HG03571 (cell line): ENCODE results near the gene PINK1.
"Not testable (repeated sequence)": the region's sequence is repeated elsewhere in the genome, so short reads cannot be mapped to it uniquely, and the experiment has no call there.

Source experiments
- ATAC-seq: cut with Tn5 transposase; IDR thresholded peaks from one replicate; pipeline ENCODE4 v1.9.1; 2021; ENCODE audit not compliant: unreplicated experiment

Gene PINK1

GRCh38 chr1:20633190-20634064 lies at the start of gene PINK1:
TSS of gene PINK1 (plus strand) at chr1:20633458. CDS start at chr1:20633549, 91 bp downstream.
- peak; percentile 53 for ATAC-seq

GRCh38 chr1:20584890-20585289 lies 48.4 kb upstream of the PINK1 start:
- no peak for ATAC-seq

GRCh38 chr1:20586953-20587660 lies 46.2 kb upstream of the PINK1 start:
- ATAC-seq = no peak

- ATAC-seq = no peak
Measured at GRCh38 chr1:20587661-20588053, 45.6 kb upstream of the PINK1 start.

- no peak for ATAC-seq
Measured at GRCh38 chr1:20588634-20589225, 44.5 kb upstream of the PINK1 start, which contains the start of gene CDA. TSS of gene CDA (plus strand) at chr1:20589097. CDS start at chr1:20589130, 33 bp downstream.

GRCh38 chr1:20589331-20590278 lies 43.7 kb upstream of the PINK1 start:
- no peak for ATAC-seq

GRCh38 chr1:20590306-20590777 lies 42.9 kb upstream of the PINK1 start:
- no peak for ATAC-seq

- no peak for ATAC-seq
Measured at GRCh38 chr1:20593756-20594155, 39.5 kb upstream of the PINK1 start.

GRCh38 chr1:20594746-20595145 lies 38.5 kb upstream of the PINK1 start:
- no peak for ATAC-seq

- ATAC-seq = no peak
Measured at GRCh38 chr1:20596106-20596505, 37.2 kb upstream of the PINK1 start.

- ATAC-seq = no peak
Measured at GRCh38 chr1:20597650-20598049, 35.6 kb upstream of the PINK1 start.

- ATAC-seq = no peak
Measured at GRCh38 chr1:20600156-20600555, 33.1 kb upstream of the PINK1 start.

GRCh38 chr1:20601129-20601825 lies 32.0 kb upstream of the PINK1 start:
- ATAC-seq = no peak

- ATAC-seq = no peak
Measured at GRCh38 chr1:20602851-20603450, 30.3 kb upstream of the PINK1 start.

- ATAC-seq = no peak
Measured at GRCh38 chr1:20603504-20604464, 29.5 kb upstream of the PINK1 start.

GRCh38 chr1:20604678-20605077 lies 28.6 kb upstream of the PINK1 start:
- no peak for ATAC-seq

GRCh38 chr1:20606801-20607570 lies 26.3 kb upstream of the PINK1 start:
- not testable (repeated sequence) for ATAC-seq

- ATAC-seq = no peak
Measured at GRCh38 chr1:20609541-20609940, 23.7 kb upstream of the PINK1 start.
